PC-9 (cell line): ENCODE data around the gene LAMA3. TPM values are rescaled to one million over a fixed set of nuclear protein-coding genes. Genes with fewer than 3 reads are reported as not detected.
"Not testable (repeated sequence)": the region's sequence is repeated elsewhere in the genome, so short reads cannot be mapped to it uniquely, and the experiment has no call there.

Experiments
- BruUV-seq: library from RNA; stranded (reverse); fragments of 400-500 nt; replicated peaks from 2 replicates; lab custom pipeline; 2021; lab: Mats Ljungman, UMichigan
- CTCF ChIA-PET: fragments of 300-600 bp; sonication (Branson Sonifier 250); formaldehyde crosslinking; loops from one replicate; lab custom pipeline; 2022; ENCODE audit warnings: antibody characterized with exemption; lab: Charles Lee
- POLR2A ChIA-PET: fragments of 300-600 bp; sonication (Branson Sonifier 250); formaldehyde crosslinking; loops from one replicate; lab custom pipeline; 2022; ENCODE audit warnings: antibody characterized with exemption; ENCODE audit not compliant: unreplicated experiment; lab: Charles Lee
- DNase-seq, 2 experiments: peaks; one replicate each; pipeline versions ENCODE4 v3.0.0 to v3.0.0-alpha.2; 2015 to 2022; ENCODE audit warnings: mixed read lengths in 1 of 2
- H2AFZ ChIP-seq: fragments of 200-600 bp; sonication (generic); 2 replicates; pipeline ENCODE4 v1.8.1; 2017; ENCODE audit warnings: antibody characterized with exemption
- H3F3A ChIP-seq: fragments of 200-600 bp; sonication (generic); 2 replicates; pipeline ENCODE4 v1.8.1; 2017; ENCODE audit warnings: antibody characterized with exemption, mild to moderate bottlenecking, low read depth; ENCODE audit not compliant: insufficient read depth
- H3K27ac ChIP-seq: fragments of 200-600 bp; sonication (generic); 2 replicates; pipeline ENCODE4 v1.6.1; 2016; ENCODE audit warnings: mixed run types
- H3K27me3 ChIP-seq: fragments of 200-600 bp; sonication (generic); 2 replicates; pipeline ENCODE4 v1.6.1; 2016; ENCODE audit warnings: low read depth, mixed run types; ENCODE audit not compliant: insufficient read depth
- H3K36me3 ChIP-seq: fragments of 200-600 bp; sonication (generic); 2 replicates; pipeline ENCODE4 v1.6.1; 2016; ENCODE audit warnings: low read depth, mixed run types
- H3K4me1 ChIP-seq: fragments of 200-600 bp; sonication (generic); replicated peaks from 2 replicates; pipeline ENCODE4 v1.6.1; 2016; ENCODE audit warnings: mixed run types; ENCODE audit not compliant: insufficient read depth
- H3K4me2 ChIP-seq: fragments of 200-600 bp; sonication (generic); 2 replicates; pipeline ENCODE4 v1.6.1; 2017; ENCODE audit warnings: mixed run types
- H3K4me3 ChIP-seq: fragments of 200-600 bp; sonication (generic); 2 replicates; pipeline ENCODE4 v1.6.1; 2016; ENCODE audit warnings: mixed run types
- H3K79me2 ChIP-seq: fragments of 200-600 bp; sonication (generic); 2 replicates; pipeline ENCODE4 v1.6.1; 2017; ENCODE audit warnings: low read depth, mixed run types
- H3K9me2 ChIP-seq: fragments of 200-600 bp; sonication (generic); 2 replicates; pipeline ENCODE4 v1.8.1; 2017; ENCODE audit warnings: mild to moderate bottlenecking; ENCODE audit not compliant: insufficient read depth
- H3K9me3 ChIP-seq: fragments of 200-600 bp; sonication (generic); 2 replicates; pipeline ENCODE4 v1.8.1; 2016; ENCODE audit warnings: low read depth; ENCODE audit not compliant: insufficient read depth
- H4K20me1 ChIP-seq: fragments of 200-600 bp; sonication (generic); 2 replicates; pipeline ENCODE4 v1.8.1; 2017; ENCODE audit not compliant: insufficient read depth
- EZH2 ChIP-seq: fragments of 200-600 bp; sonication (generic); IDR thresholded peaks from 2 replicates; pipeline ENCODE4 v1.8.0; 2017; ENCODE audit warnings: antibody characterized with exemption, low read depth
- intact Hi-C: fragments of 100-400 bp; cut with micrococcal nuclease; formaldehyde crosslinking; loops from one replicate; pipeline ENCODE4 v1.10.0; 2022; ENCODE audit not compliant: unreplicated experiment
- total RNA-seq: library from RNA; stranded (reverse); gene quantifications from 2 replicates; pipeline ENCODE4 v1.2.3, GENCODE V29; 2021
- TF ChIP-seq, protein P1 (sequence below): fragments of 200-600 bp; sonication (generic); conservative IDR thresholded peaks from 2 replicates; pipeline ENCODE4 v1.6.1; 2017; ENCODE audit warnings: mixed run types, antibody characterized with exemption, mild to moderate bottlenecking, moderate library complexity

Gene LAMA3
- total RNA-seq, 1 experiment from 2014 or later = 44.4 TPM

DNA sequence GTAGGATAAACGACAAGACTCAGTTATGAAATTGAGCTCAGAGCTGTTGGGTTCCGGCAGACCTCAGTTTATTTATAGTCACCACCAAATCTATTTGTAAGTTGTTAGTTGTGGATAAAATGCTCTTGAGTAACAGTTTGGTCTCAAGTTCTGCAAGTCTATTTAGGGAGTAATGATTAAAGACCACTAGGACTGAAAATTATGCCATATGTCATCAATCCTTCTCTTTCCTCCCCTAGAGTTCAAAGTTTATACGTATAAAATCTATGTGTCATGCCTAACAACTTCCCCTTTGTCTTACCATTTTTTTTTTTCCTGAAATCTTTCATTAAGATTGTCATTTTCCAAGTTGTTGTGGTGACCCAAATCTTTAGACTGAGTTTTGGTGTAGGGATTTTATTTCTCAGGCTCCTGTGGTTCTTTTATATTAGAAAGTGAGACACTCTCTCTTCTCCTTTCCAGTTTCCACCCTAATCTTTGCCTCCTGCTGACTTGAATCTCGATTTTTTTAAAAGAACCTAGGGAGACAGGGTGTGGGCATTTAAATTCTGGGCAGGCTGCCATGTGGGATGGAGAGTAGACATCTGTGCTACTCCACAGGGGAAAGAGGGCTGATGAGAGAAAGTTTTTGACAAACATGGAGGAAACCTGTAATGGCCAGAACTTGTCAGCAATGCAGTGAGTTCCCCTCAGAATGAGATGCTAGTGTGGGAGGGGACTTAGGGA is 51.0 kb downstream of the LAMA3 start:
- H2AFZ ChIP-seq = no peak overlapping the region
- ChIA-PET POLR2A (no interaction called here), CTCF (no interaction called here)
- no peaks in the 10 kb centered on the region for H3K4me1 ChIP-seq
- no peaks in the 10 kb centered on the region for H3K9me2 ChIP-seq
- H3K79me2 ChIP-seq = no peaks in the 10 kb centered on the region
- TF ChIP-seq EZH2 = no peak
- TF ChIP-seq, protein P1, sequence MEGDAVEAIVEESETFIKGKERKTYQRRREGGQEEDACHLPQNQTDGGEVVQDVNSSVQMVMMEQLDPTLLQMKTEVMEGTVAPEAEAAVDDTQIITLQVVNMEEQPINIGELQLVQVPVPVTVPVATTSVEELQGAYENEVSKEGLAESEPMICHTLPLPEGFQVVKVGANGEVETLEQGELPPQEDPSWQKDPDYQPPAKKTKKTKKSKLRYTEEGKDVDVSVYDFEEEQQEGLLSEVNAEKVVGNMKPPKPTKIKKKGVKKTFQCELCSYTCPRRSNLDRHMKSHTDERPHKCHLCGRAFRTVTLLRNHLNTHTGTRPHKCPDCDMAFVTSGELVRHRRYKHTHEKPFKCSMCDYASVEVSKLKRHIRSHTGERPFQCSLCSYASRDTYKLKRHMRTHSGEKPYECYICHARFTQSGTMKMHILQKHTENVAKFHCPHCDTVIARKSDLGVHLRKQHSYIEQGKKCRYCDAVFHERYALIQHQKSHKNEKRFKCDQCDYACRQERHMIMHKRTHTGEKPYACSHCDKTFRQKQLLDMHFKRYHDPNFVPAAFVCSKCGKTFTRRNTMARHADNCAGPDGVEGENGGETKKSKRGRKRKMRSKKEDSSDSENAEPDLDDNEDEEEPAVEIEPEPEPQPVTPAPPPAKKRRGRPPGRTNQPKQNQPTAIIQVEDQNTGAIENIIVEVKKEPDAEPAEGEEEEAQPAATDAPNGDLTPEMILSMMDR = no peak
- no peak overlapping the region for H3K4me2 ChIP-seq
- no peaks in the 10 kb centered on the region for H4K20me1 ChIP-seq
- H3K36me3 ChIP-seq = no peaks in the 10 kb centered on the region
- H3K27ac ChIP-seq = no peak overlapping the region
- BruUV-seq = no TSS peak
- intact Hi-C loops = no loop called here
- DNase-seq = peak; percentile 18 to 37
- H3K27me3 ChIP-seq = no peaks in the 10 kb centered on the region
- H3F3A ChIP-seq = no peaks in the 10 kb centered on the region
- H3K9me3 ChIP-seq = no peaks in the 10 kb centered on the region
- no peak overlapping the region for H3K4me3 ChIP-seq

DNA sequence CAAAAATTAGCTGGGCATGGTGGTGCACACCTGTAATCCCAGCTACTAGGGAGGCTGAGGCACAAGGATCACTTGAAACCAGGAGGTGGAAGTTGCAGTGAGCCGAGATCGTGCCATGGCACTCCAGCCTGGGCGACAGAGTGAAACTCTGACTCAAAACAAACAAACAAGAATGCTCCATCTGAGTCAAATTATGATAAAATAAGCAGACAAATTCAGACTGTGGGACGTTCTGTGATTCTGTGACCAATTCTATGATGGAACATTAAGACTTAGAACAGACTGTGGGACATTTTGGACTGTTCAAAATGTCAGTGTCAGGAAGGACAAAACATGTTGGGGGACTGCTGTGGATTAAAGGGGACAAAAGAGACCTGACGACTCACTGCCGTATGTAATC is 52.7 kb downstream of the LAMA3 start:
- H3K27ac ChIP-seq, H3K36me3 ChIP-seq, H3K4me3 ChIP-seq, H2AFZ ChIP-seq, H3K79me2 ChIP-seq, H3K27me3 ChIP-seq, CTCF ChIA-PET, BruUV-seq, DNase-seq, H4K20me1 ChIP-seq, H3K4me2 ChIP-seq, intact Hi-C loops, H3F3A ChIP-seq, H3K4me1 ChIP-seq, H3K9me2 ChIP-seq, H3K9me3 ChIP-seq: not testable (repeated sequence)
- POLR2A ChIA-PET = interaction anchor here (0.6 kb wide), 1 partner anchor 1574 kb away, joined by 4 read pairs; no protein-coding TSS in a partner anchor

DNA sequence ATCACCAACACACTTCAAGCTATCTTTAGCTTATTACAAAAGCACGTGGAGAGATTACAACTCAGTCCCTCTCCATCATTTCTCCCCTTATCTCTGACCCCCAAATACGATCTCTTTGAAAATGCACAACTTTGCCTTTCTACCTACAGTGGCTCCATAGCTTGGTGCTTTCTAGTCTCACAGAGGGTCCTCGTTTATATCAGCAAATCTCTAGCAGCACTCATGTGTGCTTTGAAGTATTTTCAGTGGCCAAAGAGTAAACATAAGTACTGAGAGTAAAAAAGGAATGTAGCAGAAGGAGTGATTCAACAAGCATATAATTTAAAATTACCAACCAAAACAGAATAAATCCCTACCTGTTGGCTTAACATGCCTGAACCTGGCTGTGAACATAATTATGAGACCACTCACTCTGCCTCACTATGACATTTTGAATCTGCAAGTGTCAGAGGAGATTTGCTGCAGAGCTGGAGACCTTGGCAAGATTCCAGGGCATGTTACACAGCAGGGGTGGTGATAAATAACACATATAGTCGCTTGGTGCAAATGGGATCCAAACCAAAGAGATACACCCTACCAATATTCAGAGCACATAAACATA is 54.6 kb downstream of the LAMA3 start:
- Histone ChIP-seq H3K4me1 (no peaks in the 10 kb centered on the region), H3F3A (no peaks in the 10 kb centered on the region), H3K4me3 (no peak overlapping the region), H3K4me2 (no peak overlapping the region), H2AFZ (no peak overlapping the region), H3K36me3 (no peaks in the 10 kb centered on the region), H3K27ac (no peak overlapping the region), H3K27me3 (no peaks in the 10 kb centered on the region), H3K9me3 (no peaks in the 10 kb centered on the region), H3K79me2 (no peaks in the 10 kb centered on the region), H4K20me1 (no peaks in the 10 kb centered on the region), H3K9me2 (no peaks in the 10 kb centered on the region)
- intact Hi-C loops = no loop called here
- no TSS peak for BruUV-seq
- POLR2A ChIA-PET = no interaction called here
- TF ChIP-seq EZH2 = no peak
- TF ChIP-seq, protein P1 = no peak
- CTCF ChIA-PET = no interaction called here
- no peak for DNase-seq
